ENCODE data around the gene ATAD1. TPM values are rescaled to one million over a fixed set of nuclear protein-coding genes. Genes with fewer than 3 reads are reported as not detected.
"Not testable (repeated sequence)": the region's sequence is repeated elsewhere in the genome, so short reads cannot be mapped to it uniquely, and the experiment has no call there.

The ATAD1 gene
- total RNA-seq, 4 donors from 2014 or later, result 29.9 to 40.6 (median 31.5) TPM

DNA sequence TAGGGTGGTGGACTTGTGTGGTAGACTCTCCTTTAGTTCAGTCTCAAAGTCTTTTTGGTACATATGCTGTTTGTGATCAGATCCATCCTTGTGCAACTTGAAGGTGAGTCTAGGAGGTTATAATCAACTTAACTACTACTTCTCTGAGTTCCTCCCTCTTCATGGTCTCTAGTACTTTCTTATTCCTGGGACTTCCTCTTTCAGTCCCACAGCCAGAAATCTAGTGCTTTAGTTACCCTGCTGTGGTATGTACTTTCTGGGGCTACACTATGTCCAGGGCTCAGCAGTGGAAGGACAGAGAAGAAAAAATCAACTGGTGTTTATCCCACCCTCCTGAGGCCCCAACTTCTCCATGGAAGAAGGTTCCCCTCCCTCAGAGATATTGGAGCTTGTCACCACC is 19.4 kb upstream of the ATAD1 start:
- H3K4me3 ChIP-seq, result no peak overlapping the region
- no peaks in the 10 kb centered on the region for H3K27me3 ChIP-seq
- H3K4me1 ChIP-seq, result no peaks in the 10 kb centered on the region
- TF ChIP-seq EP300 (IDR thresholded peaks at IDR 0.05) (no peak), POLR2A (IDR thresholded peaks at IDR 0.05) (no peak), POLR2AphosphoS5 (IDR thresholded peaks at IDR 0.05) (no peak)
- TF ChIP-seq, protein P1, sequence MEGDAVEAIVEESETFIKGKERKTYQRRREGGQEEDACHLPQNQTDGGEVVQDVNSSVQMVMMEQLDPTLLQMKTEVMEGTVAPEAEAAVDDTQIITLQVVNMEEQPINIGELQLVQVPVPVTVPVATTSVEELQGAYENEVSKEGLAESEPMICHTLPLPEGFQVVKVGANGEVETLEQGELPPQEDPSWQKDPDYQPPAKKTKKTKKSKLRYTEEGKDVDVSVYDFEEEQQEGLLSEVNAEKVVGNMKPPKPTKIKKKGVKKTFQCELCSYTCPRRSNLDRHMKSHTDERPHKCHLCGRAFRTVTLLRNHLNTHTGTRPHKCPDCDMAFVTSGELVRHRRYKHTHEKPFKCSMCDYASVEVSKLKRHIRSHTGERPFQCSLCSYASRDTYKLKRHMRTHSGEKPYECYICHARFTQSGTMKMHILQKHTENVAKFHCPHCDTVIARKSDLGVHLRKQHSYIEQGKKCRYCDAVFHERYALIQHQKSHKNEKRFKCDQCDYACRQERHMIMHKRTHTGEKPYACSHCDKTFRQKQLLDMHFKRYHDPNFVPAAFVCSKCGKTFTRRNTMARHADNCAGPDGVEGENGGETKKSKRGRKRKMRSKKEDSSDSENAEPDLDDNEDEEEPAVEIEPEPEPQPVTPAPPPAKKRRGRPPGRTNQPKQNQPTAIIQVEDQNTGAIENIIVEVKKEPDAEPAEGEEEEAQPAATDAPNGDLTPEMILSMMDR (IDR thresholded peaks at IDR 0.05), result no peak
- no peak for DNase-seq (ENCODE audit: low spot score in 2 of 2)
- no peaks in the 10 kb centered on the region for H3K36me3 ChIP-seq
- no peaks in the 10 kb centered on the region for H3K9me3 ChIP-seq
- H3K27ac ChIP-seq, result no peak overlapping the region

DNA sequence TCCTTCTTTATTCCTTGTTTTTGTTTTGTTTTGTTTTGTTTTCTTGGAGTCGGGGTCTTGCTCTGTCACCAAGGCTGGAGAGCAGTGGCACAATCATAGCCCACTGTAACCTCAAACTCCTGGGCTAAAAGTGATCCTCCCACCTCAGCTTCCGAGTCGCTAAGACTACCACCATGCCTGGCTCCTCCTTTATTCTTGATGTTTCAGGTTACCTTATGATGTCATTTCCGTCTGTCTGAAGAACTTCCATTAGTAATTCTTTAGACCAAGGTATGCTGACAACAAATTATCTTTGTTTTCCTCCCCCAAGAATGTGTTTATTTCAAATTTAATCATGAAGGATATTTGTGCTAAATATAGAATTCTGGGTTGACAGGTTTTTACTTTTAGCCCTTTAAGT is 18.1 kb upstream of the ATAD1 start:
- H3K36me3 ChIP-seq, result no peaks in the 10 kb centered on the region
- no peaks in the 10 kb centered on the region for H3K9me3 ChIP-seq
- DNase-seq (ENCODE audit: low spot score in 2 of 2), result no peak
- H3K27me3 ChIP-seq, result no peaks in the 10 kb centered on the region
- no peak for TF ChIP-seq POLR2A (IDR thresholded peaks at IDR 0.05)
- TF ChIP-seq, protein P1 (IDR thresholded peaks at IDR 0.05), result no peak
- TF ChIP-seq POLR2AphosphoS5 (IDR thresholded peaks at IDR 0.05), result no peak
- TF ChIP-seq EP300 (IDR thresholded peaks at IDR 0.05), result no peak
- no peak overlapping the region for H3K4me3 ChIP-seq
- no peak overlapping the region for H3K27ac ChIP-seq
- H3K4me1 ChIP-seq, result no peaks in the 10 kb centered on the region
- 88% methylated on average over 4 of the region's 4 CpGs for whole genome bisulfite sequencing

DNA sequence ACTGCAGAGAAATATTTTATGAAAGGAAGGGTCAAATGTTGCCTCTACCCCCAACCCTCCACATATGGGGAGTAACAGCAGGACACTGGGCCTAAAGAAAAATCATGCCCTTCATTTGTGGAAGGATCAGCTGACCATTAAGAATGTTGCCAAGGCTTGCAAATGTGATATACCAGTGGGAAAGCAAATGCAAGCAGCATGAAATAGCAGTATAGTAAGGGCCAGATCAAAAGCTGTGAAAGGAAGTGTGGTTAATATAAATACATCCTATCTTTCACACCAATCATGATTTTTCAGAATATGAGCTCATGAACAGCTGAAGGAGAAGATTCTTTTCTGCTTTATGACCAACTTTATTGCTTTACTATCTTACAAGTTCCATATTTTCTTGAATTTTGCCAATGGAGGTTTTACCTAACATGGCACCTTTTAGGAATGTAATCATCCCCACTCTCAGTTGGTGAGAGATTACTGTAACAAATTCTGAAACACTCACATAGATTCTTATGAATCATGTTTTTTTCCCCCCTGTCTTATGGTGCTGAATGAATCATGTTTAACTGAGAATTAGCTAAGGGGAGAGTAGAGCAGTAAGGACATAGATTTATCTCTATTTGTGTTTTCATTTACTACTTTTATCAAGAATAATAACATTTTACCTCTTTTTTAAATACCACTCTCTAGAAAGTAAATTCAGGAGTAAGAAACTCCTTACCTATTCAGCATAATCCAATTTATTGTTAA is 12.1 kb upstream of the ATAD1 start:
- no peak overlapping the region for H3K4me3 ChIP-seq

DNA sequence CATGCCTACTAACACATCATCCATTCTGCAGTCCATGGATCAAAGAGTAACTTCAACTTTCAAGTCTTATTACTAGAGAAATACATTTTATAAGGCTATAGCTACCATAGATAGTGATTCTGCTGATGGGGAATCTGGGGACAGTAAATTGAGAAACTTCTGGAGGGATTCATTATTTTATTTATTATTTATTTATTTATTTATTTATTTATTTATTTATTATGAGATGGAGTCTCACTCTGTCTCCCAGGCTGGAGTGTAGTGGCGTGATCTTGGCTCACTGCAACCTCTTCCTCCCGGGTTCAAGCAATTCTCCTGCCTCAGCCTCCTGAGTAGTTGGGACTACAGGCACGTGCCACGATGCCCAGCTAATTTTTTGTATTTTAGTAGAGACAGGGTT is 11.0 kb upstream of the ATAD1 start:
- not testable (repeated sequence) for H3K27me3 ChIP-seq

More for the DNA sequence above, 12.1 kb upstream of the ATAD1 start:
- TF ChIP-seq, protein P1 (IDR thresholded peaks at IDR 0.05), result no peak
- no peak for TF ChIP-seq EP300 (IDR thresholded peaks at IDR 0.05)
- no peak for TF ChIP-seq POLR2AphosphoS5 (IDR thresholded peaks at IDR 0.05)
- TF ChIP-seq POLR2A (IDR thresholded peaks at IDR 0.05), result no peak
- Histone ChIP-seq H3K36me3 (no peaks in the 10 kb centered on the region), H3K9me3 (no peaks in the 10 kb centered on the region), H3K27me3 (no peaks in the 10 kb centered on the region), H3K4me1 (no peaks in the 10 kb centered on the region), H3K27ac (no peak overlapping the region)
- no peak for DNase-seq (ENCODE audit: low spot score in 2 of 2)

DNA sequence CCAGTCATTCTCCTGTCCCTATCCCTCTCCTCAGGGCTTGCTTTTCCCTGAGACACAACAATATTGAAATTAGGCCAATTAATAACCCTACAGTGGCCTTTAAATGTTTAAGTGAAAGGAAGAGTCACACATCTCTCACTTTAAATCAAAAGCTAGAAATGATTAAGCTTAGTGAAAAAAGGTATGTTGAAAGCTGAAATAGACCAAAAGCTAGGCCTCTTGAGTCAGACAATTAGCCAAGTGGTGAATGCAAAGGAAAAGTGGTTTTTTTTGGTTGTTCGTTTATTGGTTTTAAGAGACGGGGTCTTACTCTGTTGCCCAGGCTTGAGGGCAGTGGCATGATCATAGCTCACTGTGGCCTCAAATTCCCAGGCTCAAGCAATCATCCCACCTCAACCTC is 9.7 kb upstream of the ATAD1 start:
- Histone ChIP-seq H3K36me3 (no peaks in the 10 kb centered on the region), H3K4me3 (no peak overlapping the region), H3K27me3 (no peaks in the 10 kb centered on the region), H3K4me1 (no peaks in the 10 kb centered on the region), H3K27ac (no peak overlapping the region), H3K9me3 (no peaks in the 10 kb centered on the region)
- TF ChIP-seq, protein P1 (IDR thresholded peaks at IDR 0.05), result no peak
- no peak for TF ChIP-seq EP300 (IDR thresholded peaks at IDR 0.05)
- TF ChIP-seq POLR2A (IDR thresholded peaks at IDR 0.05), result no peak
- no peak for TF ChIP-seq POLR2AphosphoS5 (IDR thresholded peaks at IDR 0.05)
- 90% methylated on average over 2 of the region's 2 CpGs for WGBS
- DNase-seq (ENCODE audit: low spot score in 2 of 2), result no peak

More for the DNA sequence above, 11.0 kb upstream of the ATAD1 start:
- H3K9me3 ChIP-seq; H3K27ac ChIP-seq; H3K4me1 ChIP-seq; H3K36me3 ChIP-seq; DNase-seq (ENCODE audit: low spot score in 2 of 2); H3K4me3 ChIP-seq: not testable (repeated sequence)
- 97% methylated on average over 4 of the region's 4 CpGs for WGBS

DNA sequence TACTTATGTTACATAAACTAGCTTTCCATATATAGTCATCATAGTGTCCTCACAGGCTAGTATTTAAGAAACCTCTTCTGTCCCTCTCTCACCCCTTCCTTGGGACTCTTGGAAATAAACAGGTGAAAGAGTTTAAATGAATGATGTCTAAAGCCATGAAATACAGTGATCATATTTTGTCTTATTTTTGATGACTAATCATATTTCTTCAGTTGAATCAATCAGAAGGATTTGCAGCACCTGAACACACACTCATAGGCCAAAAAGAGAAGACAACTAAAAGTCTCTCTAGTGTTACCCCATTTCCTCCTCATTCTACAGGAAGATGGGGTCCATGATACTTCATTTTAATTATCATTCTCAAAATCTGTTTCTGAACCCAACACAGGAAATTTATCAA is 8.6 kb upstream of the ATAD1 start:
- H3K9me3 ChIP-seq, result no peaks in the 10 kb centered on the region

More for the DNA sequence above, 8.6 kb upstream of the ATAD1 start:
- Histone ChIP-seq H3K36me3 (no peaks in the 10 kb centered on the region), H3K27ac (no peak overlapping the region), H3K4me3 (no peak overlapping the region), H3K4me1 (no peaks in the 10 kb centered on the region), H3K27me3 (no peaks in the 10 kb centered on the region)
- DNase-seq (ENCODE audit: low spot score in 2 of 2), result no peak
- TF ChIP-seq EP300 (IDR thresholded peaks at IDR 0.05) (no peak), POLR2A (IDR thresholded peaks at IDR 0.05) (no peak), POLR2AphosphoS5 (IDR thresholded peaks at IDR 0.05) (no peak)
- TF ChIP-seq, protein P1 (IDR thresholded peaks at IDR 0.05), result no peak
